ENCODE data around the gene TMEFF2.

DNA sequence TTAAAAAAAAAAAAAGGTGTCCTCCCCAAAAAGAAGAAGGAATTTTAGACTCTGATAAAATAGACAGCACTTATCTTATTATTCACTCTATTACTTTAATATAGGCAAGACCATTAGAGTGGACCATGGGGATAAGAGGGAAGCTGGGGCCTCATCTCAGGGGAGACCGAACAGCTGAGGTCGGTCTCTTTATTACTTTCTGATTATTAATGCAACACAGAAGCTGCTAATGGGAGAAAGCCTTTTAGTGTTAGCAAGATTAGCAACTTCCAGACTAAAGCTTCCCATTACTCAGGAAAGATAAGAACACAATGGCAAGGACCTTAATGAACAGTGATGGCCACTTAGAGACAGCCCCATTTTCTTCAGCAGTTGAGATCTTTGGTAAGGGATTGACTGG lies 135.5 kb downstream of the TMEFF2 start:
- no peak for TF ChIP-seq CTCF (IDR thresholded peaks at IDR 0.05 in 4 of 5, conservative IDR thresholded peaks at IDR 0.05 in 1 of 5)
- TF ChIP-seq POLR2A (IDR thresholded peaks at IDR 0.05), result no peak

Data from gastrocnemius medialis (tissue), 4 donors.